Kidney epithelial cell (primary cell): ENCODE results near the gene HDHD2. TPM values are rescaled to one million over a fixed set of nuclear protein-coding genes. Genes with fewer than 3 reads are reported as not detected.
"Not testable (repeated sequence)": the region's sequence is repeated elsewhere in the genome, so short reads cannot be mapped to it uniquely, and the experiment has no call there.

ENCODE experiments used
- DNase-seq: peaks from one replicate; pipeline ENCODE4 v3.0.0-alpha.2; 2010; ENCODE audit warnings: low read depth
- H3K27me3 ChIP-seq: 2 replicates; pipeline ENCODE4 v1.6.0; 2011; ENCODE audit warnings: low read length; ENCODE audit not compliant: control insufficient read depth, insufficient read depth
- H3K36me3 ChIP-seq: 2 replicates; pipeline ENCODE4 v1.5.1; 2011; ENCODE audit warnings: low read length; ENCODE audit not compliant: control insufficient read depth, insufficient read depth
- H3K4me3 ChIP-seq: 2 replicates; pipeline ENCODE4 v1.5.1; 2011; ENCODE audit warnings: low read depth, mild to moderate bottlenecking, control low read depth, low read length
- total RNA-seq: library from RNA; depleted of rRNA; stranded (reverse); fragments of >200 nt; gene quantifications from 2 replicates; pipeline ENCODE4 v1.2.3, GENCODE V29; 2015
- TF ChIP-seq, protein P1 (sequence below): IDR thresholded peaks from 2 replicates; pipeline ENCODE4 v1.5.1; 2011; ENCODE audit warnings: mild to moderate bottlenecking, moderate library complexity, low read length, control low read depth, inconsistent platforms; ENCODE audit not compliant: insufficient read depth, poor library complexity, severe bottlenecking

HDHD2 gene
- total RNA-seq, 1 donor from 2014 or later: 21.4 TPM

DNA sequence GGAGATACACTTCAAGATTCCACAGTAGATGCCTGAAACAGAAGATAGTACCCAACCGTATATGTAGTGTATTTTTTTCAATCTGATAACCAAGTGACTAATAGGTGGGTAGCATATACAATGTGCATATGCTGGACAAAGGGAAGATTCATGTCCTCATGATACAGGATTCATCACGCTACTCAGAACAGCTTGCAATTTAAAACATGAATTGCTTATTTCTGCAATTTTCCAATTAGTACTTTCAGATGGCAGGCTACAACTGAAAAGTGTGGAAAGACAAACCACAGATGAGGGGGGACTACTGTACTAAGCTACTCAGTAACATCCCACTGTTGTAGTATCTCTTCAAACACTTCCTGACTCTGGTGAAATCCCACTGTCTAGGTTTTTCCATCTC lies 22.2 kb upstream of the HDHD2 start:
- no peak for DNase-seq
- Histone ChIP-seq H3K36me3 (no peaks in the 10 kb centered on the region), H3K27me3 (no peaks in the 10 kb centered on the region), H3K4me3 (no peak overlapping the region)
- TF ChIP-seq, protein P1, sequence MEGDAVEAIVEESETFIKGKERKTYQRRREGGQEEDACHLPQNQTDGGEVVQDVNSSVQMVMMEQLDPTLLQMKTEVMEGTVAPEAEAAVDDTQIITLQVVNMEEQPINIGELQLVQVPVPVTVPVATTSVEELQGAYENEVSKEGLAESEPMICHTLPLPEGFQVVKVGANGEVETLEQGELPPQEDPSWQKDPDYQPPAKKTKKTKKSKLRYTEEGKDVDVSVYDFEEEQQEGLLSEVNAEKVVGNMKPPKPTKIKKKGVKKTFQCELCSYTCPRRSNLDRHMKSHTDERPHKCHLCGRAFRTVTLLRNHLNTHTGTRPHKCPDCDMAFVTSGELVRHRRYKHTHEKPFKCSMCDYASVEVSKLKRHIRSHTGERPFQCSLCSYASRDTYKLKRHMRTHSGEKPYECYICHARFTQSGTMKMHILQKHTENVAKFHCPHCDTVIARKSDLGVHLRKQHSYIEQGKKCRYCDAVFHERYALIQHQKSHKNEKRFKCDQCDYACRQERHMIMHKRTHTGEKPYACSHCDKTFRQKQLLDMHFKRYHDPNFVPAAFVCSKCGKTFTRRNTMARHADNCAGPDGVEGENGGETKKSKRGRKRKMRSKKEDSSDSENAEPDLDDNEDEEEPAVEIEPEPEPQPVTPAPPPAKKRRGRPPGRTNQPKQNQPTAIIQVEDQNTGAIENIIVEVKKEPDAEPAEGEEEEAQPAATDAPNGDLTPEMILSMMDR: no peak

GRCh38 chr18:47168913-47169312 lies 18.6 kb upstream of the HDHD2 start:
- Histone ChIP-seq H3K27me3 (no peaks in the 10 kb centered on the region), H3K4me3 (no peak overlapping the region), H3K36me3 (no peaks in the 10 kb centered on the region)
- TF ChIP-seq, protein P1: no peak
- DNase-seq: no peak

- no peaks in the 10 kb centered on the region for H3K27me3 ChIP-seq
- H3K36me3 ChIP-seq: no peaks in the 10 kb centered on the region
- TF ChIP-seq, protein P1: no peak
- no peak overlapping the region for H3K4me3 ChIP-seq
- no peak for DNase-seq
These were observed 18.2 kb upstream of the HDHD2 start for GRCh38 chr18:47168509-47168908.

DNA sequence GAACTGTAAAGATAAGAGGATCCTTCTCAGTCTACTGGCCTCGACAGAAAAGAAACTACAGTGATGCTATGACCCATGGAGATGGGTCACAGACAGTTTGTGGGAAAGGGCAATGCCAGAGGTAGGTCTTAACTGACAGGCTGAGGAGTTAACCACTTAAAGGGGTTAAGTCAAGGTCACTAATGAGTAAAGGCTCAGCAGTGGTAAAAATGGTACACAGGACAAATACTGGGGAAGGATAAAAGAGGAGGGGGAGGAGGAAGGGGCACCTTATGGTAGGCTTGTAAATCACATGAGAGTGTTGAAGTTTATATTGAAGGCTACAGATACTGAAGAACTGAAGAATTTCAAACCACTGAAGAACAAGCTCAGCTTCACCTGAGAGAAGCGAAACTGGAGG lies 16.0 kb upstream of the HDHD2 start:
- DNase-seq: no peak
- Histone ChIP-seq H3K27me3 (no peaks in the 10 kb centered on the region), H3K36me3 (no peaks in the 10 kb centered on the region), H3K4me3 (no peak overlapping the region)
- TF ChIP-seq, protein P1: no peak

DNA sequence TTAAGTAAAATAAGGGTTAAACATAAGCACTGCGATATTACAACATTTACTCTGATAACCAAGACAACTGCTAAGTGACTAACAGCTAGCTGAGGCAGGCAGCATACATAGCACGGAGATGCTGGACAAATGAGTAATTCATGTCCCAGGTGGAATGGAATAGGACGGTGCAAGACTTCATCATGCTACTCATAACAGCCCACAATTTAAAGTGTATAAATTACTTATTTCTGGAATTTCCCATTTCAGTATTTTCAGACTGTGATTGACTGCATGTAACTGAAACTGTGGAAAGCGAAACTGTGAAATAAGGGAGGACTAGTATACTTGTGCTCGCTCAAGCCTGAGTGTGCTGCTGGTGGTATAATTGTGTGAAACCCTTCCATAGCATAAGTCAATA lies 12.9 kb upstream of the HDHD2 start:
- TF ChIP-seq, protein P1: no peak
- Histone ChIP-seq H3K4me3 (no peak overlapping the region), H3K36me3 (no peaks in the 10 kb centered on the region), H3K27me3 (no peaks in the 10 kb centered on the region)
- DNase-seq: peak; percentile 42

DNA sequence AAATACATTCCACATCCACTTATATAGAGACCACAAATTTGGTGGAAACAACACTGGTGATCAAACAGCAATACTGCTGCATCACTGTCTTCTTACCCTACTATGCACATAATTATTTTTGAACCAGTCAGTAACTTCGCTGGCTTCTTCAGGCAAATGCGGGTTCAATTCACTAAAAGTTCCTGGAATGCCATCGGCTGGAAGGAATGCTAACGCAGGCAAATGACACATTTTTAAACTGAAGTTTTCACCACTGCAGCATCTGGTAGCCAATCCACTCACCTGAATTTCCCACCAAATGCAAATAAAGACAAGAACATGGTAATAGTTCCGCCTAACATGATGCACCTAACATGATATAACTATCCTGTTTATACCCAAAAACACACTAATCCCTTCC lies 10.0 kb upstream of the HDHD2 start:
- H3K27me3 ChIP-seq: no peaks in the 10 kb centered on the region
- no peak for DNase-seq
- no peaks in the 10 kb centered on the region for H3K36me3 ChIP-seq
- no peak overlapping the region for H3K4me3 ChIP-seq
- TF ChIP-seq, protein P1: no peak

DNA sequence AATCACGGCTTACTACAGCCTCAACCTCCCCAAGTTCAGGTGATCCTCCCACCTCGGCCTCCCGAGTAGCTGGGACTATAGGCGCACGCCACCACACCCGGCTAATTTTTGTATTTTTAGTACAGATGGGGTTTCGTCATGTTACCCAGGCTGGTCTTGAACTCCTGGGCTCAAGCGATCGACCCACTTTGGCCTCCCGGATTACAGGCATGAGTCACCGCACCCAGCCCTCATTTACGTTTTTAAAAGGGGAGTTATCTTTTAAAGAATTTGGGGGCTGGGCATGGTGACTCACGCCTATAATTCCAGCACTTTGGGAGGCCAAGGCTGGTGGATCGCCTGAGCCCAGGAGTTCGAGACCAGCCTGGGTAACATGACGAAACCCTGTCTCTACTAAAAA lies 8.1 kb upstream of the HDHD2 start:
- not testable (repeated sequence) for DNase-seq, H3K4me3 ChIP-seq, H3K36me3 ChIP-seq, H3K27me3 ChIP-seq
